H1 (cell line): ENCODE results near the gene MLN. TPM values are rescaled to one million over a fixed set of nuclear protein-coding genes. Genes with fewer than 3 reads are reported as not detected.
A peak's percentile ranks its signal among the peaks of the same experiment; 100 is the strongest.

ENCODE experiments used
- CTCF ChIA-PET: fragments of 300-600 bp; sonication (Branson Sonifier 250); formaldehyde crosslinking; loops from one replicate; lab custom pipeline; 2021; ENCODE audit not compliant: partially characterized antibody; lab: Charles Lee
- POLR2A ChIA-PET: fragments of 300-600 bp; sonication (Branson Sonifier 250); formaldehyde crosslinking; loops from one replicate; lab custom pipeline; 2021; ENCODE audit warnings: inconsistent platforms; ENCODE audit not compliant: partially characterized antibody; lab: Charles Lee
- DNase-seq, 2 experiments: peaks; one replicate each; pipeline versions ENCODE4 v3.0.0 to v3.0.0-alpha.2; 2010 to 2022; ENCODE audit warnings: low spot score in 2 of 2, low read depth in 1 of 2, mixed read lengths in 1 of 2
- FAIRE-seq: peaks from 2 replicates; lab custom pipeline; 2011; peaks lifted over from hg19 to GRCh38; lab: Jason Lieb, UNC
- H2AFZ ChIP-seq: 2 replicates; pipeline ENCODE4 v1.8.1; 2012; ENCODE audit warnings: low read length, inconsistent platforms
- H2AK5ac ChIP-seq: 2 replicates; pipeline ENCODE4 v1.6.1; 2013; ENCODE audit warnings: low read depth, low read length
- H2BK120ac ChIP-seq: replicated peaks from 2 replicates; pipeline ENCODE3; 2013; ENCODE audit warnings: low read depth, low read length, inconsistent platforms
- H2BK12ac ChIP-seq: 2 replicates; pipeline ENCODE4 v1.6.1; 2013; ENCODE audit warnings: low read depth, low read length
- H2BK15ac ChIP-seq: 2 replicates; pipeline ENCODE4 v1.6.1; 2013; ENCODE audit warnings: low read length
- H2BK20ac ChIP-seq: 2 replicates; pipeline ENCODE4 v1.6.1; 2013; ENCODE audit warnings: low read length
- H2BK5ac ChIP-seq: 2 replicates; pipeline ENCODE4 v1.6.1; 2013; ENCODE audit warnings: low read depth, low read length
- H3K14ac ChIP-seq: 2 replicates; pipeline ENCODE4 v1.6.1; 2013; ENCODE audit warnings: inconsistent platforms; ENCODE audit not compliant: insufficient read length
- H3K18ac ChIP-seq: 2 replicates; pipeline ENCODE4 v1.6.1; 2013; ENCODE audit warnings: low read length; ENCODE audit errors: extremely low read depth
- H3K23ac ChIP-seq: 2 replicates; pipeline ENCODE4 v1.6.1; 2013; ENCODE audit warnings: inconsistent platforms; ENCODE audit not compliant: insufficient read length
- H3K23me2 ChIP-seq: 2 replicates; pipeline ENCODE4 v1.6.1; 2013; ENCODE audit warnings: low read depth, low read length
- H3K27ac ChIP-seq: 2 replicates; pipeline ENCODE4 v1.6.1; 2011; ENCODE audit warnings: low read depth, low read length, inconsistent platforms
- H3K27me3 ChIP-seq, 4 experiments: replicated peaks in 1 of 4; 1 replicate in 1 of 4; 2 replicates in 3 of 4; pipeline versions ENCODE4 v1.6.1 to v1.8.1; 2011 to 2013; ENCODE audit warnings: low read length in 3 of 4, mild to moderate bottlenecking in 3 of 4, inconsistent platforms in 2 of 4, mixed read lengths in 2 of 4, moderate library complexity in 1 of 4; ENCODE audit not compliant: control insufficient read depth in 3 of 4, insufficient read depth in 3 of 4; ENCODE audit errors: extremely low read depth in 1 of 4
- H3K36me3 ChIP-seq, 4 experiments: 2 replicates each; pipeline versions ENCODE4 v1.6.1 to v1.8.1; 2011 to 2013; ENCODE audit warnings: mild to moderate bottlenecking in 4 of 4, low read length in 3 of 4, moderate library complexity in 2 of 4, control low read depth in 1 of 4, inconsistent platforms in 1 of 4; ENCODE audit not compliant: insufficient read depth in 4 of 4, control insufficient read depth in 2 of 4
- H3K4ac ChIP-seq: replicated peaks from 2 replicates; pipeline ENCODE3; 2013; ENCODE audit warnings: low read length, low read depth, mixed read lengths, inconsistent platforms; ENCODE audit not compliant: insufficient read length
- H3K4me1 ChIP-seq, 4 experiments: replicated peaks in 1 of 4; 1 replicate in 1 of 4; 2 replicates in 3 of 4; pipeline versions ENCODE4 v1.6.1 to v1.8.1; 2011 to 2013; ENCODE audit warnings: low read length in 3 of 4, inconsistent platforms in 2 of 4, mixed read lengths in 1 of 4; ENCODE audit not compliant: insufficient read depth in 4 of 4, control insufficient read depth in 3 of 4
- H3K4me2 ChIP-seq, 2 experiments: 2 replicates each; pipeline versions ENCODE4 v1.6.1 to v1.8.1; 2011 to 2013; ENCODE audit warnings: low read depth in 2 of 2, low read length in 2 of 2, control low read depth in 1 of 2, inconsistent platforms in 1 of 2, mild to moderate bottlenecking in 1 of 2; ENCODE audit not compliant: insufficient read depth in 1 of 2
- H3K4me3 ChIP-seq, 4 experiments: fragments of 200-600, 300-600 bp in 1 of 4; sonication (generic), shearing (Covaris generic), sonication (Bioruptor Twin) in 1 of 4; 2 replicates each; pipeline versions ENCODE4 v1.5.1 to v1.8.1; 2011 to 2016; ENCODE audit warnings: low read length in 4 of 4, low read depth in 3 of 4, control low read depth in 2 of 4, inconsistent platforms in 2 of 4, mild to moderate bottlenecking in 2 of 4, mixed read lengths in 1 of 4, moderate library complexity in 1 of 4; ENCODE audit not compliant: insufficient read depth in 2 of 4; ENCODE audit errors: extremely low read depth in 1 of 4
- H3K56ac ChIP-seq: replicated peaks from 2 replicates; pipeline ENCODE3; 2013; ENCODE audit warnings: low read depth, mild to moderate bottlenecking, mixed read lengths, low read length, inconsistent platforms; ENCODE audit not compliant: insufficient read length
- H3K79me1 ChIP-seq: 2 replicates; pipeline ENCODE4 v1.6.1; 2013; ENCODE audit warnings: low read depth, low read length, control low read depth
- H3K79me2 ChIP-seq, 2 experiments: 2 replicates each; pipeline versions ENCODE4 v1.6.1 to v1.8.1; 2012 to 2013; ENCODE audit warnings: low read length in 2 of 2, mild to moderate bottlenecking in 2 of 2, inconsistent platforms in 1 of 2; ENCODE audit not compliant: insufficient read depth in 2 of 2, control insufficient read depth in 1 of 2
- H3K9ac ChIP-seq, 4 experiments: replicated peaks in 1 of 4; 1 replicate in 1 of 4; 2 replicates in 3 of 4; pipeline versions ENCODE4 v1.6.1 to v1.8.1; 2011 to 2013; ENCODE audit warnings: low read depth in 3 of 4, low read length in 3 of 4, control low read depth in 2 of 4, mild to moderate bottlenecking in 2 of 4, moderate library complexity in 2 of 4, inconsistent platforms in 1 of 4; ENCODE audit errors: extremely low read depth in 1 of 4
- H3K9me3 ChIP-seq, 2 experiments: 2 replicates each; pipeline versions ENCODE4 v1.6.1 to v1.8.1; 2012 to 2013; ENCODE audit warnings: mild to moderate bottlenecking in 2 of 2, moderate library complexity in 2 of 2, control low read depth in 1 of 2, inconsistent platforms in 1 of 2, low read depth in 1 of 2, low read length in 1 of 2, mixed read lengths in 1 of 2; ENCODE audit not compliant: insufficient read depth in 2 of 2
- H4K20me1 ChIP-seq, 2 experiments: replicated peaks in 1 of 2; 2 replicates each; pipeline versions ENCODE3 to v1.8.1; 2011 to 2013; ENCODE audit warnings: inconsistent platforms in 2 of 2, low read length in 2 of 2, mild to moderate bottlenecking in 1 of 2; ENCODE audit not compliant: insufficient read depth in 2 of 2, control insufficient read depth in 1 of 2
- H4K5ac ChIP-seq: 2 replicates; pipeline ENCODE4 v1.6.1; 2013; ENCODE audit warnings: low read length, low read depth, mixed read lengths, inconsistent platforms; ENCODE audit not compliant: insufficient read length
- H4K8ac ChIP-seq: 2 replicates; pipeline ENCODE4 v1.8.0; 2013; ENCODE audit warnings: mild to moderate bottlenecking, moderate library complexity, low read length, inconsistent platforms; ENCODE audit not compliant: insufficient read depth; ENCODE audit errors: extremely low read depth
- H4K91ac ChIP-seq: replicated peaks from 2 replicates; pipeline ENCODE3; 2013; ENCODE audit warnings: low read length, mixed read lengths, inconsistent platforms; ENCODE audit not compliant: insufficient read length
- CHD2 ChIP-seq: IDR thresholded peaks from 2 replicates; pipeline ENCODE4 v1.6.1; 2012; ENCODE audit warnings: low read length, improper control_type of control experiment
- KDM1A ChIP-seq: fragments of 200-600, 300-600 bp; sonication (generic); IDR thresholded peaks from 2 replicates; pipeline ENCODE4 v1.7.1; 2016; ENCODE audit warnings: mild to moderate bottlenecking, low read length, borderline replicate concordance
- RXRA ChIP-seq: IDR thresholded peaks from 2 replicates; pipeline ENCODE4 v1.6.1; 2011; ENCODE audit warnings: low read depth, mild to moderate bottlenecking, low read length, moderate library complexity; ENCODE audit not compliant: insufficient read depth
- SP4 ChIP-seq: IDR thresholded peaks from 2 replicates; pipeline ENCODE4 v1.6.1; 2012; ENCODE audit warnings: low read length, inconsistent platforms
- TEAD4 ChIP-seq: IDR thresholded peaks from 2 replicates; pipeline ENCODE4 v1.6.1; 2012; ENCODE audit warnings: low read depth, low read length, inconsistent platforms, mixed read lengths
- YY1 ChIP-seq: IDR thresholded peaks from 2 replicates; pipeline ENCODE4 v1.6.1; 2011; ENCODE audit warnings: low read depth, mild to moderate bottlenecking, low read length
- ZNF274 ChIP-seq: IDR thresholded peaks from 2 replicates; pipeline ENCODE4 v1.7.0; 2012; ENCODE audit warnings: low read length, borderline replicate concordance; ENCODE audit errors: extremely low read depth
- WGBS, 2 experiments: shearing (Covaris generic) in 1 of 2; methylation state at CpG; one replicate each; pipeline versions ENCODE4 v1.1.6 to v1.1.7; 2013 to 2015; ENCODE audit warnings: low lambda C conversion rate in 2 of 2, mixed read lengths in 2 of 2, inconsistent platforms in 1 of 2, low coverage in 1 of 2, missing lambda C conversion rate in 1 of 2; ENCODE audit not compliant: insufficient replicate concordance in 2 of 2, insufficient coverage in 1 of 2, insufficient read length in 1 of 2; ENCODE audit errors: extremely low coverage in 1 of 2, missing lambda C conversion rate in 1 of 2; 5-methylcytosine and 5-hydroxymethylcytosine counted together
- polyA plus RNA-seq, 7 experiments: library from polyadenylated mRNA; depleted of rRNA in 3 of 7; stranded (reverse) in 5 of 7; unstranded in 2 of 7; fragments of >200 nt in 5 of 7; fragments of 200-250 nt in 2 of 7; gene quantifications; 1 replicate in 5 of 7; 2 replicates in 1 of 7; 4 replicates in 1 of 7; pipeline versions ENCODE4 v1.2.1 to v1.2.3, GENCODE V29; 2011 to 2013; ENCODE audit warnings: missing spikeins in 2 of 7, mixed read lengths in 2 of 7
- total RNA-seq: library from RNA; stranded (reverse); fragmentation: NEBNext Ultra II Directional; extraction: Animal tissue kit (Norgen Biotek cat#: 25700); gene quantifications from 2 replicates; pipeline ENCODE4 v1.2.1, GENCODE V29; 2021
- TF ChIP-seq, protein P1 (sequence below): IDR thresholded peaks from 2 replicates; pipeline ENCODE4 v1.6.1; 2011; ENCODE audit warnings: low read length, improper control_type of control experiment

MLN gene
- total and polyA plus RNA-seq, 2 of the 8 experiments (the other 6 are each of a cell fraction or from before 2014, with no cell fraction given) = not detected

- H4K91ac ChIP-seq = no peak overlapping the region
- no peaks in the 10 kb centered on the region for H3K79me1 ChIP-seq
- peak overlapping the region; percentile 35; the same call in 1 of the 2 replicates for H2BK5ac ChIP-seq
- no peak overlapping the region for H2AFZ ChIP-seq
- peak overlapping the region; percentile 32; the same call in 1 of the 2 replicates for H3K18ac ChIP-seq
- H3K4me3 ChIP-seq = no peak overlapping the region
- no peak overlapping the region for H3K4me2 ChIP-seq
- no peaks in the 10 kb centered on the region for H3K23me2 ChIP-seq
- no peak overlapping the region for H3K9ac ChIP-seq
- H4K8ac ChIP-seq = no peak overlapping the region
- no peak overlapping the region for H3K4ac ChIP-seq
- no peaks in the 10 kb centered on the region for H3K79me2 ChIP-seq
- H3K14ac ChIP-seq = no peak overlapping the region
- H3K56ac ChIP-seq = no peak overlapping the region
- no peaks in the 10 kb centered on the region for H3K27me3 ChIP-seq
- no peak overlapping the region for H2BK120ac ChIP-seq
- peak overlapping the region; percentile 90; the same call in 1 of the 2 replicates for H2BK20ac ChIP-seq
- no peak overlapping the region for H3K27ac ChIP-seq
- no peaks in the 10 kb centered on the region for H3K36me3 ChIP-seq
- H4K5ac ChIP-seq = no peak overlapping the region
- peaks cover 4 to 30% (median 18%) of the 10 kb centered on the region in 4 experiments for H3K4me1 ChIP-seq
- FAIRE-seq (no peak), DNase-seq (no peak)
- H2AK5ac ChIP-seq = no peak overlapping the region
- H2BK15ac ChIP-seq = peak overlapping the region; percentile 95; the same call in 1 of the 2 replicates
- WGBS, 2 experiments = 59% methylated on average over 11 of the region's 11 CpGs; no CpG with 5 or more reads in 1 of the 2 experiments
- no peak overlapping the region for H3K23ac ChIP-seq
- H2BK12ac ChIP-seq = peak overlapping the region; percentile 87; the same call in 1 of the 2 replicates
- H3K9me3 ChIP-seq = no peaks in the 10 kb centered on the region
- H4K20me1 ChIP-seq = no peaks in the 10 kb centered on the region
- ChIA-PET CTCF (interaction anchor here (0.9 to 12.0 kb wide), 7 partner anchors 9 to 198 kb away, joined by 3 to 171 read pairs (median 3); partner anchors contain the start of gene UQCC2), POLR2A (interaction anchor here (1.7 kb wide), 1 partner anchor 20 kb away, joined by 6 read pairs; no protein-coding TSS in a partner anchor)
- no peak for TF ChIP-seq ZNF274
- TF ChIP-seq SP4 = no peak
- TF ChIP-seq, protein P1, sequence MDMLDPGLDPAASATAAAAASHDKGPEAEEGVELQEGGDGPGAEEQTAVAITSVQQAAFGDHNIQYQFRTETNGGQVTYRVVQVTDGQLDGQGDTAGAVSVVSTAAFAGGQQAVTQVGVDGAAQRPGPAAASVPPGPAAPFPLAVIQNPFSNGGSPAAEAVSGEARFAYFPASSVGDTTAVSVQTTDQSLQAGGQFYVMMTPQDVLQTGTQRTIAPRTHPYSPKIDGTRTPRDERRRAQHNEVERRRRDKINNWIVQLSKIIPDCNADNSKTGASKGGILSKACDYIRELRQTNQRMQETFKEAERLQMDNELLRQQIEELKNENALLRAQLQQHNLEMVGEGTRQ = no peak
- no peak for TF ChIP-seq KDM1A
- TF ChIP-seq RXRA = no peak
- TF ChIP-seq CHD2 = no peak
- no peak for TF ChIP-seq TEAD4
- TF ChIP-seq YY1 = no peak
Observed at GRCh38 chr6:33750244-33750991, 53.4 kb downstream of the MLN start.
